DOHH2 (cell line): ENCODE data around the gene COX18.

Source experiments
- EZH2phosphoT487 ChIP-seq: fragments of 200-600 bp; sonication (generic); IDR thresholded peaks from 2 replicates; pipeline ENCODE4 v1.6.1; 2017; ENCODE audit warnings: borderline replicate concordance, mild to moderate bottlenecking, antibody characterized with exemption, low read length, moderate library complexity, mixed read lengths
- TF ChIP-seq, protein P1 (sequence below): fragments of 200-600 bp; sonication (generic); IDR thresholded peaks from one replicate; pipeline ENCODE4 v1.5.1; 2014; ENCODE audit warnings: antibody characterized with exemption, mild to moderate bottlenecking, low read depth, low read length; ENCODE audit not compliant: poor library complexity, severe bottlenecking

DNA sequence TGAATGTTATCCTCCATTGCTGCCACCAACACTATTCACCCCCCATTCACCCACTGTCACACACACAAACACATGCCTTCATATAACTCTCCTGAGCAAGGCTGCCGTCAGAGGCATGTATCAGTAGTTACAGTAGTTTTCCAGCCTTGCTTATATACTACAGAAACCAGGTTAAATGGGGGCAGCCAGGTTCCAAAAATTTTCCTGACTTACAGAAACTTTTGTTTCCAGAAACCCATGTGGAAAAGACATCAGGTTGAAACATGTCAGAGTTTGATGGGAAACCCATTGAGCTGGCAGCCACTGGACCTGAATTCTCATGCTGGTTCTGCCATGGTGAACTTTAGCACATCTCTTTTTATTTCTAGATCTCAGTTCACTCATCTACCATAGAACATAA is 64.0 kb downstream of the COX18 start:
- TF ChIP-seq, protein P1, sequence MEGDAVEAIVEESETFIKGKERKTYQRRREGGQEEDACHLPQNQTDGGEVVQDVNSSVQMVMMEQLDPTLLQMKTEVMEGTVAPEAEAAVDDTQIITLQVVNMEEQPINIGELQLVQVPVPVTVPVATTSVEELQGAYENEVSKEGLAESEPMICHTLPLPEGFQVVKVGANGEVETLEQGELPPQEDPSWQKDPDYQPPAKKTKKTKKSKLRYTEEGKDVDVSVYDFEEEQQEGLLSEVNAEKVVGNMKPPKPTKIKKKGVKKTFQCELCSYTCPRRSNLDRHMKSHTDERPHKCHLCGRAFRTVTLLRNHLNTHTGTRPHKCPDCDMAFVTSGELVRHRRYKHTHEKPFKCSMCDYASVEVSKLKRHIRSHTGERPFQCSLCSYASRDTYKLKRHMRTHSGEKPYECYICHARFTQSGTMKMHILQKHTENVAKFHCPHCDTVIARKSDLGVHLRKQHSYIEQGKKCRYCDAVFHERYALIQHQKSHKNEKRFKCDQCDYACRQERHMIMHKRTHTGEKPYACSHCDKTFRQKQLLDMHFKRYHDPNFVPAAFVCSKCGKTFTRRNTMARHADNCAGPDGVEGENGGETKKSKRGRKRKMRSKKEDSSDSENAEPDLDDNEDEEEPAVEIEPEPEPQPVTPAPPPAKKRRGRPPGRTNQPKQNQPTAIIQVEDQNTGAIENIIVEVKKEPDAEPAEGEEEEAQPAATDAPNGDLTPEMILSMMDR: no peak
- TF ChIP-seq EZH2phosphoT487: no peak
